Medulla oblongata (tissue), 1 donor: ENCODE results near the gene SPN.
"Not testable (repeated sequence)": the region's sequence is repeated elsewhere in the genome, so short reads cannot be mapped to it uniquely, and the experiment has no call there.

ENCODE experiments used
- DNase-seq: peaks from one replicate; pipeline ENCODE4 v3.0.0-alpha.2; 2015; ENCODE audit errors: extremely low spot score

The SPN gene

GRCh38 chr16:29645694-29646187 lies 17.3 kb upstream of the SPN start:
- peak; percentile 28 for DNase-seq

- no peak for DNase-seq
These were observed 16.1 kb upstream of the SPN start for GRCh38 chr16:29646947-29647346.

- DNase-seq, result no peak
These were observed 13.2 kb upstream of the SPN start for GRCh38 chr16:29649588-29650494.

- DNase-seq, result no peak
These were observed 12.3 kb upstream of the SPN start for GRCh38 chr16:29650771-29651170.

- DNase-seq, result no peak
These were observed 11.2 kb upstream of the SPN start for GRCh38 chr16:29651774-29652349.

- DNase-seq, result peak; percentile 44
These were observed 9.6 kb upstream of the SPN start for GRCh38 chr16:29653471-29653870.

- not testable (repeated sequence) for DNase-seq
These were observed 9.2 kb upstream of the SPN start for GRCh38 chr16:29653890-29654289.

GRCh38 chr16:29656688-29657523 lies 6.1 kb upstream of the SPN start:
- DNase-seq, result no peak

- no peak for DNase-seq
These were observed 4.3 kb upstream of the SPN start for GRCh38 chr16:29658705-29659104.

GRCh38 chr16:29662000-29662728 lies 883 bp upstream of the SPN start:
- no peak for DNase-seq

- no peak for DNase-seq
These were observed 375 bp upstream of the SPN start for GRCh38 chr16:29662729-29663015.

GRCh38 chr16:29663807-29664090 lies 702 bp downstream of the SPN start:
- DNase-seq, result no peak

- peak; percentile 18 for DNase-seq
These were observed 1.3 kb downstream of the SPN start for GRCh38 chr16:29664091-29664921.

- DNase-seq, result no peak
These were observed 2.4 kb downstream of the SPN start for GRCh38 chr16:29665294-29666077.

GRCh38 chr16:29667322-29667610 lies 4.2 kb downstream of the SPN start:
- DNase-seq, result not testable (repeated sequence)

GRCh38 chr16:29667755-29668154 lies 4.7 kb downstream of the SPN start:
- no peak for DNase-seq

- no peak for DNase-seq
These were observed 5.2 kb downstream of the SPN start for GRCh38 chr16:29668267-29668666.

- no peak for DNase-seq
These were observed 10.5 kb downstream of the SPN start for GRCh38 chr16:29673501-29673900.

GRCh38 chr16:29674188-29674587 lies 11.1 kb downstream of the SPN start:
- peak; percentile 88 for DNase-seq

GRCh38 chr16:29675811-29676643 lies 13.0 kb downstream of the SPN start:
- DNase-seq, result peak; percentile 56
